ENCODE measurements around the gene RECQL5. TPM values are rescaled to one million over a fixed set of nuclear protein-coding genes. Genes with fewer than 3 reads are reported as not detected.
"Not testable (repeated sequence)": the region's sequence is repeated elsewhere in the genome, so short reads cannot be mapped to it uniquely, and the experiment has no call there.

The RECQL5 gene
- total RNA-seq, 2 donors from 2014 or later = 14.5 to 14.8 TPM

- intact Hi-C loops (cut with DNase I) = loop anchor here (5.0 to 10.0 kb wide), 3 partner anchors 72 to 172 kb away; partner anchors contain the start of genes CASKIN2 (in 1 of the 2) and TSEN54 (in 1 of the 2)
- DNase-seq (ENCODE audit: low spot score) = peak; percentile 99
Measured at GRCh38 chr17:75589012-75589918, 77.7 kb downstream of the RECQL5 start.

- intact Hi-C loops (cut with DNase I) = loop anchor here (5.0 to 10.0 kb wide), 3 partner anchors 71 to 171 kb away; partner anchors contain the start of genes CASKIN2 (in 1 of the 2) and TSEN54 (in 1 of the 2)
- DNase-seq (ENCODE audit: low spot score) = no peak
Measured at GRCh38 chr17:75588596-75589011, 78.3 kb downstream of the RECQL5 start.

- peak; percentile 93 for DNase-seq (ENCODE audit: low spot score)
- intact Hi-C loops (cut with DNase I) = loop anchor here (5.0 to 10.0 kb wide), 3 partner anchors 71 to 171 kb away; partner anchors contain the start of genes CASKIN2 (in 1 of the 2) and TSEN54 (in 1 of the 2)
Measured at GRCh38 chr17:75587675-75588595, 79.0 kb downstream of the RECQL5 start, which contains the start of gene MYO15B. Gene MYO15B, plus strand, starts transcription at chr17:75587800. Its CDS starts 258 bp downstream, at chr17:75588058.

GRCh38 chr17:75584849-75585175, 82.1 kb downstream of the RECQL5 start:
- DNase-seq (ENCODE audit: low spot score) = no peak
- intact Hi-C loops (cut with DNase I) = loop anchor here (5.0 to 10.0 kb wide), 3 partner anchors 68 to 168 kb away; partner anchors contain the start of genes CASKIN2 (in 1 of the 2) and TSEN54 (in 1 of the 2)

GRCh38 chr17:75583197-75583596, 83.8 kb downstream of the RECQL5 start:
- intact Hi-C loops (cut with DNase I) = loop anchor here in 1 of 2 donors (10.0 kb wide), 1 partner anchor 158 kb away; no protein-coding TSS in a partner anchor
- DNase-seq (ENCODE audit: low spot score) = not testable (repeated sequence)

GRCh38 chr17:75581121-75581725, 85.7 kb downstream of the RECQL5 start:
- intact Hi-C loops (cut with DNase I) = loop anchor here in 1 of 2 donors (10.0 kb wide), 1 partner anchor 156 kb away; no protein-coding TSS in a partner anchor
- not testable (repeated sequence) for DNase-seq (ENCODE audit: low spot score)

Other genes starting within 250 kb of the RECQL5 start
- 10 to 100 TPM; 53.8 to 64.3 TPM for gene TMEM94, start 210.5 kb downstream of the RECQL5 start, total RNA-seq
- gene CASKIN2, start 151.6 kb downstream of the RECQL5 start, total RNA-seq = 10 to 100 TPM; 51.1 to 57.6 TPM
- 10 to 100 TPM in 1 of 2 donors, 1 to 10 TPM in 1; 8.8 to 15.2 TPM for gene TSEN54, start 150.6 kb downstream of the RECQL5 start, total RNA-seq
- gene LLGL2, start 141.5 kb downstream of the RECQL5 start, total RNA-seq = 1 to 10 TPM; 6.4 to 6.8 TPM
- gene MYO15B, start 79.4 kb downstream of the RECQL5 start, total RNA-seq = 100 to 1,000 TPM in 1 of 2 donors, 10 to 100 TPM in 1; 76.5 to 114 TPM
- gene SMIM5, start 33.7 kb downstream of the RECQL5 start, total RNA-seq = under 1 TPM; 0.38 to 0.97 TPM
- 10 to 100 TPM; 56.7 to 66.1 TPM for gene SAP30BP, start 184 bp upstream of the RECQL5 start, total RNA-seq
- gene ITGB4, start 54.3 kb upstream of the RECQL5 start, total RNA-seq = 10 to 100 TPM; 39.4 to 46.6 TPM
- gene GALK1, start 98.0 kb upstream of the RECQL5 start, total RNA-seq = 10 to 100 TPM; 21.0 to 27.6 TPM
- 10 to 100 TPM; 23.3 to 32.9 TPM for gene UNK, start 117.7 kb upstream of the RECQL5 start, total RNA-seq
- 10 to 100 TPM in 1 of 2 donors, 1 to 10 TPM in 1; 7.3 to 15.1 TPM for gene UNC13D, start 177.2 kb upstream of the RECQL5 start, total RNA-seq
- 100 to 1,000 TPM in 1 of 2 donors, 10 to 100 TPM in 1; 75.8 to 111 TPM for gene WBP2, start 188.2 kb upstream of the RECQL5 start, total RNA-seq
- gene TRIM47, start 211.4 kb upstream of the RECQL5 start, total RNA-seq = 10 to 100 TPM; 60.8 to 70.9 TPM
- 10 to 100 TPM; 12.8 to 15.7 TPM for gene TRIM65, start 229.8 kb upstream of the RECQL5 start, total RNA-seq
- 10 to 100 TPM; 49.3 to 55.5 TPM for gene MRPL38, start 237.7 kb upstream of the RECQL5 start, total RNA-seq